ENCODE measurements around the gene BRAF.
A peak's percentile ranks its signal among the peaks of the same experiment; 100 is the strongest.
"Not testable (repeated sequence)": the region's sequence is repeated elsewhere in the genome, so short reads cannot be mapped to it uniquely, and the experiment has no call there.

Gene BRAF

GRCh38 chr7:140873434-140873833 is 51.3 kb downstream of the BRAF start:
- no peak for DNase-seq

GRCh38 chr7:140870003-140870402 is 54.7 kb downstream of the BRAF start:
- DNase-seq = no peak

GRCh38 chr7:140869430-140869829 is 55.3 kb downstream of the BRAF start:
- DNase-seq = no peak

GRCh38 chr7:140867467-140868462 is 57.0 kb downstream of the BRAF start:
- no peak for DNase-seq

GRCh38 chr7:140866926-140867325 is 57.8 kb downstream of the BRAF start:
- DNase-seq = no peak

GRCh38 chr7:140864732-140865131 is 60.0 kb downstream of the BRAF start:
- DNase-seq = no peak

GRCh38 chr7:140863867-140864266 is 60.9 kb downstream of the BRAF start:
- DNase-seq = no peak

- no peak for DNase-seq
Observed at GRCh38 chr7:140863184-140863583, 61.5 kb downstream of the BRAF start.

- no peak for DNase-seq
Observed at GRCh38 chr7:140857048-140857447, 67.7 kb downstream of the BRAF start.

- DNase-seq = no peak
Observed at GRCh38 chr7:140841166-140841715, 83.5 kb downstream of the BRAF start.

- DNase-seq = no peak
Observed at GRCh38 chr7:140831724-140832123, 93.0 kb downstream of the BRAF start.

- no peak for DNase-seq
Observed at GRCh38 chr7:140829720-140830119, 95.0 kb downstream of the BRAF start.

GRCh38 chr7:140828741-140829140 is 96.0 kb downstream of the BRAF start:
- DNase-seq = no peak

- not testable (repeated sequence) for DNase-seq
Observed at GRCh38 chr7:140817383-140817782, 107.3 kb downstream of the BRAF start.

- peak; percentile 61 for DNase-seq
Observed at GRCh38 chr7:140810830-140811556, 113.7 kb downstream of the BRAF start.

GRCh38 chr7:140810385-140810784 is 114.3 kb downstream of the BRAF start:
- no peak for DNase-seq

- no peak for DNase-seq
Observed at GRCh38 chr7:140778975-140779374, 145.8 kb downstream of the BRAF start.

- DNase-seq = no peak
Observed at GRCh38 chr7:140778568-140778967, 146.2 kb downstream of the BRAF start.

- no peak for DNase-seq
Observed at GRCh38 chr7:140774371-140774770, 150.4 kb downstream of the BRAF start.

GRCh38 chr7:140773104-140773503 is 151.6 kb downstream of the BRAF start:
- no peak for DNase-seq

- DNase-seq = no peak
Observed at GRCh38 chr7:140771826-140772225, 152.9 kb downstream of the BRAF start.

GRCh38 chr7:140769852-140770251 is 154.9 kb downstream of the BRAF start:
- no peak for DNase-seq

- DNase-seq = no peak
Observed at GRCh38 chr7:140767418-140767817, 157.3 kb downstream of the BRAF start.

- DNase-seq = not testable (repeated sequence)
Observed at GRCh38 chr7:140765441-140765840, 159.3 kb downstream of the BRAF start.
